ENCODE results near the gene GSC.
A peak's percentile ranks its signal among the peaks of the same experiment; 100 is the strongest.
"Not testable (repeated sequence)": the region's sequence is repeated elsewhere in the genome, so short reads cannot be mapped to it uniquely, and the experiment has no call there.

The GSC gene

DNA sequence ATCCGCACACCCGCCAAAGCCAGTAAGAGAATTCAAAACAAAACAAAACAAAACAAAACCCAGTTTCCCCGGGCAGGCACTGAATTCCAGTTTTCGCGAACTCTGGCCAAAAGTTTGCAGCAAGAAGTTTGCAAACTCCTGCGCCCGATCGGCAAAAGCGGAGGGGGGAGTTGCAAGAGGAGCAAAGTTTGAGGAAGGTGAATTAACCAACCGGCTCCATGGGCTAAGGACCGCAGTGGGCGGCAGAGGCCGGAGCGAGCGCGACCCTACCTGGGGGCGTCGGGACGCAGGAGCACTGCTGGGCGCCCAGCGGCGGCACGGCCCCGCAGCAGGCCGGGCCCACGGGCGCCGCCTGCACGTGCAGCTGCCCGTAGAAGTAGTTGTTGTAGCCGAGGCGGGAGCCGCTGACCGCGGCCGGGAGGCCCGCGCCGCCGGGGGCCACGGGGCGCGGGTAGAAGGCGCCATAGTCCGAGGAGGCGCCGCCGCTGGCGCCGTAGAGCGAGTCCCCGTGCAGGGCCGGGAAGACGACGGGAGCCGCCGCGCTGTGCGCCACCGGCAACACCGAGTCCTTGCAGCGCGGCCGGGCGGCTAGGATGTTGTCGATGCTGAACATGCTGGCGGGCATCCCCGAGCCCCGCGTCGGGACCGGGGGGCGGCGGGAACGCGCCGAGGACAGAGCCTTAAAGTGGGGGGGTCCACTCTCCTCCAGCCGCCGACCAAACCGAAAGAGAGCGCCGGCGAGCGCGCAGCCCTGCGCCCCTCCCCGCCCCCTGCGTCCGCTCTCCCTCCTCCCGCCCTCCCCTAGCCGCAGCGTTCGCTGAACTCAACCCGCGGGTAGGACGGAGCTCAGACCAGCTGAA lies at the start of gene GSC:
Gene GSC (minus strand): TSS at position 723 of the 860 bp plus-strand sequence. CDS start 98 bp downstream, at position 625.
- peak; percentile 11 for DNase-seq

DNA sequence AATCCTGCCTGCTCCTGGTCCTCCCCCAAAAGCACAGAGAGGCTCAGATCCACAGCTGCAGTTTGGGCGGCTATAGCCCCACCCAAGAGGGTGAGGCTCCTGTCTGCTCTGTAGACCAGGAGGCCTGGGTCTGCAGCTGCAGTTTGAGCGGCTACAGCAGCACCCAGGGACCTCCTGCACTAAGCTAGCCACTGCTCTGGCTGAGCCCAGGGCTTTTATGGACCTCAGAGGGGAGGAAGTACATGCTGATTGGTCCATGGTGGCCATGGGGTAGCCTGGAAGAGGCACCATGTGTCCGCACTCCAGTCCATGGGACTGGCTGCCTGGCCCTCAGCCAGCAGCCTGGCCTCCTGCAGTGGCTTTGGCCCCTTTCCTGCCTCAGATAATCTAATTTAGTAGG lies 49.6 kb upstream of the GSC start:
- no peak for DNase-seq

DNA sequence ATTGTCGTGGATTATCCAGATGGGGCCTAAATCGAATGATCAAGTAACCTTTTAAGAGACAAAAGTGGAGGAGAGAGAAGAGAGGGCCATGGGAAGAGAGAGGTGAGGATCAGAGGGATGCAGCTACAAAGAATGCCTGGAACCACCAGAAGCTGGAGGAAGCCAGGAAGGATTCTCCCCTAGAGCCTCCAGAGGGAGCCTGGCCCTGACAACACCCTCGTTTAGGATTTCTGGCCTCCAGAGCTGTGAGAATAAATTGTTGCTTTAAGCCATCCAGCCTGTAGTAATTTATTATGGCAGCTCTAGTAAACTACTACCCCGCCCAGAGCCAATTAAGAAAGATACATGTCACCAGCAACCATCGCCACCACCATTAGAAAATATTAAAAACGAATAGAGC lies 46.2 kb upstream of the GSC start:
- no peak for DNase-seq

DNA sequence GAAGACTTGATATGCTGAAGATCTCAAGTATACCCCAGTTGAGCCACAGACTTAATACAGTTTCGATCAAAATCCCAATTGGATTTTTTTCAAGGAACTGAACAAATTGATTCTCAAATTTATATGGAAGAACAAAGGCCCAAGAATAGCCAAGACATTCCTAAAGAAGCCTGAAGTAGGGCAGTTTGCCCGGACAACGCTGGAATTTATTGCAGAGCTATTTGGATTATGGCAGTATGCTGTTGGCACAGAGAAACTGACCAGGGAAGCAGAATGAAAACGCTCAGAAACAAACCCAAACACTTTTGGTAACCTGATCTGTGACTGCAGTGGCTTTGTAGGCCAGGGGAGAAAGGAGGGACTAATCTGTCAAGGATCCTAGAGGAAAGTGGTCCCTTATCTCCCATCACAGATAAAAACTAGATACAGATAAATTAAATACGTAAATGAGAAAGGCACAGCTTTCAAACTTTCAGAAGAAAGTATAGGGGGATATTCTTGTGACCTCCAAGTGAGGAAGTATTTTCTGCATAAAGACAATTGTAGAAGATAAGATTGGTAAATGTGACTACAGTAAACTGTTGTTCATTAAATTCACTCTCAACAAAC lies 35.9 kb upstream of the GSC start:
- DNase-seq: no peak

DNA sequence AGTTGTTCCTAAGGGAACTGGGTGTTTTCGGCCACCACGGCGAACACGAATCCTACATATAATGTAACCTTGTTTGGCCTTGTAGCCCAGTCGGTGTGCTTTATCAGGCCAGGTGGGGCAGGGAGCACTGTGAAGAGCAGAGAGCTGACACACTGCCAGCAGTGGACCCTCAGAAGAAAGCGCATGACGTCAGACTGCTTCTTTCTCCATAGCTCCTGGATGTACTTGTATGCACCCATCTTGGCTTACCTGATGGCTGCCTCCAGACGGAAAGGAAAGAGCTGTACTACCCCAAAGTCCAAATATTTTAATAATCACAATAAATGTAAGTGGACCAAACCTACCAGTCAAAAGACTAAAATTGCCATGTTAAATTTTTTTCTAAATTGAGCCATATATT lies 31.3 kb upstream of the GSC start:
- DNase-seq: no peak

DNA sequence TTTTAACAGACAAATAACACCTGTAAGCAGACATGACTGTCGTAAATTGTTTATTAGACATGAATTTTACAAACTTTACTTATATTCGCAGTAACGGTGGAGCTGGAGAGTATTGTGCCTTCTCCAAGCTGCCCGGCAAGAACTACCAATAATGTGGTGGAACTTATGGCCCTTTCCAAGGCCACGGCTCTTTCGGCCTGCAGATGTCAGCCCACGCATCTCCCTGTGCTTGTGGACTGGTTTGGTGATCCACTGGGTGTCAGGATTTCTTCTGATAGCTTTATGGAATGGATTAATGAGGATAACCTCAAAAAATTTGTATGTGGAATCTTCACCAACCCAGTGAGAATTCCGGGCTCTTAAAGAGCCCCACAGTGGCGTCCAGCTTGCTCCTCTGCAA lies 30.9 kb upstream of the GSC start:
- not testable (repeated sequence) for DNase-seq

DNA sequence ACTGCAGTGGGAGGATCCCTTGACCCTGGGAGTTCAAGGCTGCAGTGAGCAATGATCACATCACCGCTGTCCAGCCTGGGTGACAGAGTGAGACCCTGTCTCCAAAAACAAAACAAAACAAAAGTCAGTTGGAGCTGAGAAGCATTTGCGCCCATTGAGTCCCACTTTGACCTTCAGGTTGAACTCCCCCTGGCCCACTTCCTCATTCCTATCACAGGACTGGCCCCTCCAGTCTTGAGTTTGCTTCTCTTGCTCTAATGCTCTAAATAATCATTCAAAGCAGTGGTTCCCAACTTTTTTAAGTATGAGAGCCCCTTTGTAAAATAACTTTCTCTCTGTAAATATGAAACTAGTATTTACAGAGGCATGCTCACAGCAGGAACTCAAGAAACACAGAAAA lies 28.0 kb upstream of the GSC start:
- DNase-seq: no peak

DNA sequence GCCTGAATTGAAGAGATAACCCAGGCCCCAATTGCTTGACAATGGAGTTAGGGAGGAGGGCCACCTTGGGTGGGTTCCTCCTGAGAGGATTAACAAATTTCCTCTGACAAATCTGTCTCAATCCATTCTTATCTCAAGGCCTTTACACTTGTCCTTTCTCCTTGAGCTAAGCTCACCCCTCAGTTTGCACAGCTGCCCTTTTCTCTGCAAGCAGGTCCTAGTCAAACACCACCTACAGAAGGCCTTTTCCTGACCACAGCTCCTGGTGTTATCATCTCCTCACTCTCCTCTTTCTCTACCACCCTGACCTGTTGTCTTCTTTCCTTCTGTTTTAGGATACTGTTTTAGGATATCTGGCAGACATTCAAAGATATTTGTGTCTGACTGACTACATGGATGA lies 26.4 kb upstream of the GSC start:
- DNase-seq: no peak

DNA sequence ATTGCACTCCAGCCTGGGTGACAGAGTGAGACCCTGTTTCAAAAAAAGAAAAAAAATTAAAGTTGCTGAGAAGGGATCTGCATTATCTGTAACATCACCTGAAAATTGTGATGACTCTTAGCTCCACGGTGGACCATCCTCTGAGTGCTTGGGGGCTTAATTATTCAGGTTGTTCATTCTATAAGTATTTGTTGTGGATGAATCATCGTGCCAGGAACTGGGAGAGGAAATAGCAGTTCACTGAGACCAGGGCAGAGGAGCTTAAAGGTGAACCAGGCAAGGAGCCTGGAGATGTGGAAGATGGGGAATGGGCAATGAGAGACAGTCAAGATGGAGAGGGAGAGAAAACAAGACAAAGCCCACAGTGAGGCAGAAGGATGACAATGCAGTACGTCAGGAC lies 25.5 kb upstream of the GSC start:
- no peak for DNase-seq

DNA sequence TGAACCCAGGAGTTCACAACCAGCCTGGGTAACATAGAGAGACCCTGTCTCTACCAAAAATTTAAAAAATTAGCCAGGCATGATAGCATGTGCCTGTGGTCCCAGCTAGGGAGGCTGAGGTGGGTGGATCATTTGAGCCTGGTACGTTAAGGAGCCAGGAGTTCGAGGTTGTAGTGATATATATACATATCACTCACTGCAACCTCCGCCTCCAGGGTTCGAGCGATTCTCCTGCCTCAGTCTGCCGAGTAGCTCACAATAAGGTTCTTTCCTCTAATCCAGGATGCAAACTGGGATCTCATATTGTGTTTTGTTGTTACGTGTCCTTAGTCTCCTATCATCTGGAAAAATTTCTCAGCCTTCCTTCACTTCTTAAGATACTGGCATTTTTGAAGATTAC lies 24.0 kb upstream of the GSC start:
- DNase-seq: no peak

DNA sequence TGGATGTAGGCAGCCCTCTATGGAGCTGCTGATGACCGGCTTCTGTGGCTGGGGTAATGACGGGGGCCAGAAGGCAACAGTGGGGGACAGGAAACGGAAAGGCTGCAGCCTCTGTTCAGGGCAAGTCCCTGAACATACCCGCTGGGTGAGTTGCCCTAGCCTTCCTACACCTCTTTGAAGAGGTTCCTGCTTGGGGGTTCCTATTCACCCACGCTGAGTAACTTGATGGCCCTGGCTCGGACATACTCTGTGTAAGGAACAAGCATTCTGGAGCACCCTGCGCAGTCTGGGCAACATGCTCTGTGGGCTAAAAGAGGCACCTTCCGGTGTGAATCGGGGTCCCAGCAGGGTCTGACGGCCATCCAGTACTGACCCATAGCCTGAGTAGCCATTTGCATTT lies 17.7 kb upstream of the GSC start:
- no peak for DNase-seq

DNA sequence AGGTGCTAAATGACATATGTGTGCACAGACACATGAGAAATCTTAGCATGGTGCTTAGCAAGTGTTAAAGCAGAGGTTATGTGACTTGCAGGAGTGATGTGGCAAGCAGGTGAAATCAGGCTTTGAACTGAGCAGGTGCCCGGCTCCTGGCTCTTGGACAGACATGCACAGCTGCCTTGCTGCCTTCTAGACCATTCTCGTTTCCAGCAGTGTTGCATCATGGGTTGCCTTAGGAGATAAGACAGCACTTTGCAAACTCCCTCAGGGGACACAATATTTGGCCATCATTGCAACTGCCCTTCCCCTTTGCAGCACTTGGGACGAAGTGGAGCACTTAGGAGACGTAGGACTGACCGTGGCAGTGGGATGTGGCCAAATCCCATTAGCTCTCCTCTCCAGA lies 17.2 kb upstream of the GSC start:
- no peak for DNase-seq

DNA sequence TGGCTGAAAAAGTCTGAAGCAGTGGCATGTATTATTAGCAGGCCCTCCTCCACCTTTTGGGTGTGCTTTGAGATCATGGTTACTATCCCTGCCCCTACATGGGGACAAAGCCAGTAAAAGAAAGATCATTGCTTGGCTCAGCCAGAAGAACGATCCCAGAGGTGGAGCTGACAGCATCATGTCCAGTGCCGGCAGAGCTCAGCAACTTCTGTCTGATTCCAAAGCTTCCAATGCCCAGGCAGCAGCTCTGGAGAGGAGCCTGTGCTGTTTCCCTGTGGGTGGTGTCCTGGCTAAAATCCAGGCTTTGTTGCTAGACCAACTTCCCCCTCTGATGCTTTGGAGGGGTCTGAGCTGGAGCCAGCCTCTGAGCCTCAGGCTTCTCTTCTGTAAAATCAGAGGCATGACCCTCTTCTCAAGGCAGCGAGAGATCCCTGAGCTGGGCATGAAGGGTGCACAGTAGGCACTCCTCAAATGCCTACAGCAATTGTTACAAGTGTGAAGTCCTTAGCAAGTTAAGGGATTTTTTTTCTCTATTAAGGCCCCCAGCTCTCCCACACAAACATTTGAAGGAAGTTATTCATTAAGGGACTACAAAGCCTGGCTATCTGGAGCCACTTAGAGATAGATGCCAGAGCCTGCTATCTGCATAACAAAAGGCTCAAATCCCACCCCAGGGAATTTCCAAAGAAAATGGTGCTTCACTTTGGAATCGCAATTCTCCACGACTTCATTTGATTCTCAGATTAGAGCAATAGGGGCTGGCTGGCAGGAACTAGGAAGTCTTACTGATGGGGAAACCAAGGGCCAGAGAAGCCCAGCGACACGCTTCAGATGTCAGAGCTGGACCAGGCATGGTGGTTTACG lies 10.9 kb upstream of the GSC start:
- no peak for DNase-seq

DNA sequence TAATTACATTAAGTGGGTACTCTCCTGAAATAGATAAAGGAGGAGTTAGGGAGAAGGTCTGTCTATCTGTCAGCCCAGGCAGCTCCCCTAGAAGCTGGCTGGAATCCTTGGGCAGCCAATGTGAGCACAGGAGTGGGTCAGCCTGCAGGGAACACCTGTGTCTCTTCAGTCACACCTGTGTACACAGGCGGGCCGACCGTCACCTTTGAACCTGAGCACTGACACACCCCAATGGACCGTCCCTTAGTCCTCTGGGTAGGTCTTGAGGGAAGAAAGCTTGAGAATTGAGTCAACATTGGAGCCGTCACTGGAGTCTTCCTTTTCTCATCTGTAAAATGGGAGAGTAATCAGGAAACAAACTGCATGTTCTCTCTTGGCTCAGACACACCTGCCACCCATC lies 9.8 kb upstream of the GSC start:
- no peak for DNase-seq

DNA sequence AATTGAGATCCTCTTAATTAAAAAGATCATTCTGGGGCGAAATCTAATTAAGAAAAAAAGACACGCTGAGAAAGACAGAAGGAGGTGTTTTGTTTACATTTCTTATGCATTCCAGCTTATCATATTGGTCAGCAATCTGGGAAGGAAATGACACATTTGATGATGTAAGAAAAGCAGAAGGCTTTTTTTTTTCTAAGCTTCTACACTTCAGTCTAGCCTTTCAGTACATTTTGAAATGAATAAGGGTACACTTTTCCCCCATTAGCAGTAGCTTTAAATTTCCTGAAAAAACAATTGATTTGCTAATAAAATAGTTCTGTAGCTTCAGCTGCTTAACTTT lies 5.9 kb upstream of the GSC start:
- peak; percentile 6 for DNase-seq

DNA sequence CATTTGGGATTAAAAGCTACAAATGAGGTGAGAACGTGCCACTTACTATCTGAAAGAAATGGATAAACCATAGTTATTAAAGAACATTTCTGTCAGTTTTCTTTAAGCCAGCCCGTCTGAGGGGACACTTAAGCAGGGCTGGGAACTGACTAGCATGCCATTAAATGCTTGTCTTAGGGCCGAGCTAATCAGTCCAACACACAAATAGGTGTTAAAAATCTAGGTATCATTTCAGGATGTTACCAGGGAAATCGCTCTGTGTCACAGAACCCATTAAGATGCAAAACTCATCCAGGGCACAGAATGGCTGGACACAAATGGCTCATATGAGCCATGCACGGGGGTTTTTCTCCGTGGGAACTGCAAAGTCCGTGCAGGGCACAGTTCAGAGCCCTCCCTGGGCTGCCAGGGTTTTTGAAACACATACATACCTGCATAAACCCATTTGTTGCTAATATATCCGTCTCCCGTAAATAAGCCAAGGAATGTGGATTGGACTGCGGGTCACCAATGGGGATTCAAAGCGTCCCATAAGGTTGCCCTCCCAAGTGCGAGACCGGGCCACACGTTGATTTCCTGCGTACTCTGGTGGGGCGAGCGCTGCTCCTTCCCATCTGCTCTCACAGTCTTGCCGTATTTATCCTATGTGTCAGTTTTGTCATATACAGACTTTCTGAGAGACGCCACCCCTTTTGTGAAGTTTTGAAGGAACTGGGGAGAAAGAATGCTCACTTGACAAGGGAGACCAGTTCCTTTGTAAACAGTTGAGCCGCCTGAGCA lies 5.4 kb upstream of the GSC start:
- no peak for DNase-seq

DNA sequence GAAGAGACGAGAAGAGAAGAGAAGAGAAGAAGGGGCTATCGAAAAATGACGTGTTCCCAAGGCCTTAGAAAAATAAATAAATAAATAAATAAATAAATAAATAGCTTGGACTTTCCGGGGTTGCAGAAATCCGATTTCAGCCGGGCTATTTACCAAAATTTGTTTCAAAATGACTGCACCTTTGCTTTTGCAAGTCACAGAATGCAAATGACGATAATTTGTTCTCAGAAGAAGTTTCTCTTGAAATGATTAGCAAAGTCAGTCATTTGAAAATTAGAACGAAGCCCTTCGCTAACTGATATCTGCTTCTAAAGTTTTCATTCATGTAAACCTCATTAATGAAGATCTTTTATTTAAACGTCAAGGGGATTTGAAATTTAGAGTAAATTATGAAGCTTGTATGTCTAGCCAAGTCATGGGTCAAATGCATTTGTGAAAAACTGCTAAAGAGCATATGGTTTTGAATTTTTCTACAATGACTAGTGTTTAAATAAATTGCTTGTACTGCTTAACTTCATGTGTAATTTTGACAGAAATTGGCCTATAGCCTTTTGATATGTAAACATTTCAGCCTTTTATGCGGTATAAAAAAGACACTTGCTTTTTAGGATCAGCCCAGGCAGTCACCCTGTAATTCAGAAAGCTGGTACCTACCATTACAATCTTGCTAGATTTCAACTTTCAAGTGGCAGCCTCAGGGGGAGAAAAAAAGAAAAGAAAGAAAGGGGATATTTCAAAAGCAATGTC lies 4.6 kb upstream of the GSC start:
- no peak for DNase-seq

DNA sequence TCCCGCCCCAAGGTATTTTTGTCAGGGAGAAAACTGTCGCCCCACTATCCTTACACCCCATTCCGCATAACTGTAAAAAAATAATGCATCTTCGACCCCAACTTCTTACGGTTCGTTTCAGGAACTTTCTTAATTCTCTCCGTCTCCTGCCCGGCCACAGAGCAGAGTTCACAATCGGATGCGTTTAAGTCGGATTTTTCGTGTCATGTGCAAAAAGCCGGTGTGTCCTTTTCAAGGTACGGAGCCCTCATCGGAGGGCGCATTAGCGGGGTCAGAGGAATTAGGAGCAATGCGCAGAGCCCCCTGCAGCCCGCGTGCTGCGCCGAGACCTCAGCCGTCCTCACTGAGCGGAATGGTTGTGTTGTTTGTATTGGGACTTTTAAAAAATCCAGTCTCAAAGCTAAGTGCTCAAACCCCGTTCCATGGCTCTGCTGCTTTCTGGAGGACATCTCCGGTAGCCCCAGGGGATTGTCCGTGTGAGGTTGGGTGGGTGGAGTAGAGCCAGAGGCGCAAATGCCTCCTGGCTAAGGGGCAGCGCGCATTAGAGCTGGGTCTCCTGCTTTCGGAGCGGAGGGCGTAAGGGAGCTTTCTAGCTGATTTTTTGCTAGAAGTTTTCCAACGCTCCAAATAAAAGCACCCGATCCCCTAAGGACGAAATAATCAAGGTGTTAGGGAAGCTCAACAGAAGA lies 3.9 kb upstream of the GSC start:
- no peak for DNase-seq

DNA sequence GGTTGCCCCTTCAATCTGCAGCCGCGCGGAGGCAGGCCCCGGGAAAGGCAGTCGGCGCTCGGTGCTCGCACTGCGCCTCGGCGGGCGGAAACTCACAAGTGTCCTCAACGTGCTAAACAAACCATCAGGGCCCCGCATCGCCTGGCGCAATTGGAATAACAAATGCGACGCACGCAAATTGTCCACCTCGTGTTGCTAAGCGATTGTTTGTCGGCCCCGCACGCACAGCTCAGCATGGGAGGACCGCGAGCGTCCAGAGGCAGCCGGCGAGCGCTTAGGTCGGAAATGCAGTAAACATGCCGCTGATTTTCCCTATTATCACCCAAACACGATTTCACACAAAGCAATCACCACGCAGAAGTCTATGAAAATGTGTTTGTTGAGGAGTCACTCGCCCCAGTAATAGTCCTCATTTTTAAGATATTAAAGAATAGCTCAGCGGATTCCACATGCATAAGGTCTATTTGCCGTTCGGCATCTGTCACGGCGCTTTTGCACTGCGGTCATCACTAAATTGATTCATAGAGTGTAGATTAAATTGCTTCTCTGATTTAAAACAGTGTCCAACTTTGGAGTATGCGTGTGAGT lies 3.2 kb upstream of the GSC start:
- no peak for DNase-seq

DNA sequence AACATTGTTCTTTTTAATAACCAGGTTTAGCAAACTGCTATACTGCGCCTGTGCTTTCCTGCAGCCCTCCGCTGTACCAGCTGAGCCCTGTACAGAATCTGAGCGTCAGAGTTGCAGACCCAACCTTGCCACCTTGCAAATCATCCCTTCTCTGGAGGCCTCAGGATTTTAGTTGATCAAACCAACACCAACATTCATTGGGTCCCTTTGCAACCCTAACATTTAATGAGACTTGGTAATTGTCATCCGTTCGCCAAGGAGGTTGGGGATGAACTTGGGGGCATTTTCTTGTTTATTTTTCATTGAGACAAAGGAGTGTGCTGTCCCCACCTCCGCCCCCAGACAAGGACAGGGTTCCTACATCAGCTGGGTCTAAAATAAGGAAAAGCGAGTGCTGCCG lies 2.6 kb upstream of the GSC start:
- no peak for DNase-seq

DNA sequence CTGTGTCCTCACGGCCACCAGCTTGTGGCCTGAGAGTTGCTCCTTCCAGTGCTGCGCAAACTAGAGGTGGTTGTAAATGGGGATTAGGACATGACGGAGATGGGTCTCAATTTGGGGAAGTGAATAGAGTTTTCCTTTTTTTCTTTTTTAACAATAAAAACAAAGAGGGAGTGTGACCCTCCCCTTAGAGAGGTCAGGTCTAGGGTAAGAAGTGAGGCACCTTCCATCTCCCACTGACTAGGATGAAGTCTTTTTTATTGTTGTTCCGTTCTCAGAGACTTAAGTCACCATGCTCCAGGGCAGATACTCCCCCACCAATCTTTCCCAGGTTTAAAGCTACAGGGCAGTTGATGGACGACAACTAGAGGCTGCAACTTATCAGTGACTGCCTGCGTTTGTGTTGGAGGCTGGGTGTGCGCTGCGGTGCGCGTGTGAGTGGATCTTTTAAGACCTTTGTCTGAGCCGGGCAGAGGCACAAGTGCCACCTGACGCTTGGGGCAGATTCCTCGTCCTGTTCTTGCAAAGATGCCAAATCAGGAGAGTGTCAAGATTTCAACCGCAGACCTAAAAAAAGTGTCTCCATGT lies 2.1 kb upstream of the GSC start:
- peak; percentile 28 for DNase-seq

All from MV-4-11 (cell line).